OCI-LY1 (cell line): ENCODE measurements around the gene ZNF747.
A peak's percentile ranks its signal among the peaks of the same experiment; 100 is the strongest.

Source experiments
- H2AFZ ChIP-seq: fragments of 200-600 bp; sonication (generic), shearing (Covaris generic); 2 replicates; pipeline ENCODE4 v1.6.0; 2014; ENCODE audit warnings: antibody characterized with exemption, mild to moderate bottlenecking, low read length
- H3F3A ChIP-seq: fragments of 200-600 bp; sonication (generic), shearing (Covaris generic); 2 replicates; pipeline ENCODE4 v1.6.0; 2014; ENCODE audit warnings: mild to moderate bottlenecking, antibody characterized with exemption, low read length, moderate library complexity; ENCODE audit not compliant: insufficient read depth
- H3K27ac ChIP-seq: fragments of 200-600 bp; sonication (generic); 2 replicates; pipeline ENCODE4 v1.5.1; 2014; ENCODE audit warnings: low read length, mixed run types, mild to moderate bottlenecking, low read depth; ENCODE audit not compliant: poor library complexity, severe bottlenecking
- H3K27me3 ChIP-seq: fragments of 200-600 bp; sonication (generic); 2 replicates; pipeline ENCODE4 v1.6.0; 2014; ENCODE audit warnings: antibody characterized with exemption, mild to moderate bottlenecking, low read length, moderate library complexity; ENCODE audit not compliant: insufficient read depth
- H3K36me3 ChIP-seq: fragments of 200-600 bp; sonication (generic); 2 replicates; pipeline ENCODE4 v1.6.1; 2014; ENCODE audit warnings: mild to moderate bottlenecking, antibody characterized with exemption, low read length, moderate library complexity, mixed read lengths; ENCODE audit not compliant: insufficient read depth
- H3K4me1 ChIP-seq: fragments of 200-600 bp; sonication (generic); 2 replicates; pipeline ENCODE4 v1.5.1; 2014; ENCODE audit warnings: mild to moderate bottlenecking, low read length, moderate library complexity; ENCODE audit not compliant: insufficient read depth, severe bottlenecking
- H3K4me2 ChIP-seq: fragments of 200-600 bp; sonication (generic), shearing (Covaris generic); 2 replicates; pipeline ENCODE4 v1.6.1; 2014; ENCODE audit warnings: low read length
- H3K4me3 ChIP-seq: fragments of 200-600 bp; sonication (generic); 2 replicates; pipeline ENCODE4 v1.5.1; 2014; ENCODE audit warnings: low read length, low read depth, mild to moderate bottlenecking, mixed read lengths; ENCODE audit not compliant: poor library complexity, severe bottlenecking
- H3K79me2 ChIP-seq: fragments of 200-600 bp; shearing (Covaris generic); 2 replicates; pipeline ENCODE4 v1.6.1; 2016; ENCODE audit warnings: mixed run types, low read length, mixed read lengths; ENCODE audit not compliant: insufficient read depth
- H3K9ac ChIP-seq: fragments of 200-600 bp; sonication (generic), shearing (Covaris generic); 2 replicates; pipeline ENCODE4 v1.6.1; 2014; ENCODE audit warnings: mild to moderate bottlenecking, low read length, mixed read lengths
- H3K9me2 ChIP-seq: fragments of 200-600 bp; sonication (generic), shearing (Covaris generic); 2 replicates; pipeline ENCODE4 v1.6.1; 2014; ENCODE audit warnings: low read depth, mild to moderate bottlenecking, low read length, mixed read lengths
- H3K9me3 ChIP-seq: fragments of 200-600 bp; shearing (Covaris generic); 2 replicates; pipeline ENCODE4 v1.6.1; 2014; ENCODE audit warnings: low read length, mixed read lengths
- H4K20me1 ChIP-seq: fragments of 200-600 bp; sonication (generic), shearing (Covaris generic); 2 replicates; pipeline ENCODE4 v1.6.0; 2016; ENCODE audit warnings: mild to moderate bottlenecking, low read length; ENCODE audit not compliant: insufficient read depth
- CTCF ChIP-seq: fragments of 200-600 bp; sonication (generic), shearing (Covaris generic); IDR thresholded peaks from 2 replicates; pipeline ENCODE4 v1.5.1; 2017; ENCODE audit warnings: mild to moderate bottlenecking, antibody characterized with exemption, low read length, moderate library complexity, mixed read lengths
- EZH2 ChIP-seq: fragments of 200-600 bp; sonication (generic), shearing (Covaris generic); IDR thresholded peaks from 2 replicates; pipeline ENCODE4 v1.8.0; 2017; ENCODE audit warnings: borderline replicate concordance, mixed run types, mild to moderate bottlenecking, antibody characterized with exemption, low read length, moderate library complexity, mixed read lengths

The ZNF747 gene

GRCh38 chr16:30527635-30528178 is 7.0 kb downstream of the ZNF747 start:
- Histone ChIP-seq H3F3A (peaks cover 4% of the 10 kb centered on the region; the same call in 1 of the 2 replicates), H3K9ac (peak overlapping the region; percentile 88), H3K36me3 (peaks cover 12% of the 10 kb centered on the region), H4K20me1 (no peaks in the 10 kb centered on the region), H3K27ac (peak overlapping the region; percentile 96), H3K9me3 (no peaks in the 10 kb centered on the region), H3K4me3 (peak overlapping the region; percentile 70), H3K9me2 (no peaks in the 10 kb centered on the region), H3K4me2 (peak overlapping the region; percentile 99), H3K27me3 (no peaks in the 10 kb centered on the region), H3K4me1 (peaks cover 55% of the 10 kb centered on the region), H3K79me2 (no peaks in the 10 kb centered on the region), H2AFZ (no peak overlapping the region)
- no peak for TF ChIP-seq CTCF
- TF ChIP-seq EZH2, result no peak

- Histone ChIP-seq H3K27me3 (no peaks in the 10 kb centered on the region), H3K4me3 (peak overlapping the region; percentile 70), H3K27ac (peak overlapping the region; percentile 96), H3K9me2 (no peaks in the 10 kb centered on the region), H3F3A (peaks cover 4% of the 10 kb centered on the region; the same call in 1 of the 2 replicates), H3K4me2 (peak overlapping the region; percentile 99), H2AFZ (no peak overlapping the region), H3K4me1 (peaks cover 55% of the 10 kb centered on the region), H3K9ac (peak overlapping the region; percentile 92), H3K79me2 (no peaks in the 10 kb centered on the region), H3K9me3 (no peaks in the 10 kb centered on the region), H4K20me1 (no peaks in the 10 kb centered on the region), H3K36me3 (peaks cover 11% of the 10 kb centered on the region)
- TF ChIP-seq CTCF (peak; percentile 17; the same call in 1 of the 2 replicates), EZH2 (no peak)
Measured at GRCh38 chr16:30526823-30527634, 7.6 kb downstream of the ZNF747 start.

- Histone ChIP-seq H4K20me1 (no peaks in the 10 kb centered on the region), H3K4me3 (peak within 1 kb of the TSS; percentile 70), H3K27me3 (no peaks in the 10 kb centered on the region), H3K79me2 (no peaks in the 10 kb centered on the region), H3K4me1 (peaks cover 55% of the 10 kb centered on the region), H3K9me2 (no peaks in the 10 kb centered on the region), H2AFZ (no peak within 1 kb of the TSS), H3K9me3 (no peaks in the 10 kb centered on the region), H3K27ac (peak within 1 kb of the TSS; percentile 96), H3K9ac (peak within 1 kb of the TSS; percentile 92), H3K36me3 (peaks cover 16% of the 10 kb centered on the region; the same call in 1 of the 2 replicates), H3K4me2 (peak within 1 kb of the TSS; percentile 99), H3F3A (peaks cover 9% of the 10 kb centered on the region)
- TF ChIP-seq CTCF (no peak), EZH2 (no peak)
Measured at GRCh38 chr16:30526137-30526822, 8.4 kb downstream of the ZNF747 start, which contains the start of gene ZNF768. Gene ZNF768, minus strand, starts transcription at chr16:30526566. Its CDS starts 153 bp downstream, at chr16:30526413.
